GM21390 (cell line): Measurements from ENCODE around the gene KRABD2.
"Not testable (repeated sequence)": the region's sequence is repeated elsewhere in the genome, so short reads cannot be mapped to it uniquely, and the experiment has no call there.

Source experiments
- ATAC-seq: cut with Tn5 transposase; IDR thresholded peaks from one replicate; pipeline ENCODE4 v1.9.1; 2021; ENCODE audit not compliant: unreplicated experiment

Gene KRABD2

GRCh38 chr17:8376271-8377067 lies at the start of gene KRABD2:
Gene KRABD2, minus strand, starts transcription at chr17:8376704.
- peak; percentile 79 for ATAC-seq

GRCh38 chr17:8421571-8421970 lies 45.1 kb upstream of the KRABD2 start:
- no peak for ATAC-seq

- no peak for ATAC-seq
Measured at GRCh38 chr17:8420041-8420934, 43.8 kb upstream of the KRABD2 start.

GRCh38 chr17:8419305-8419704 lies 42.8 kb upstream of the KRABD2 start:
- no peak for ATAC-seq

- no peak for ATAC-seq
Measured at GRCh38 chr17:8418471-8418870, 42.0 kb upstream of the KRABD2 start.

- ATAC-seq = no peak
Measured at GRCh38 chr17:8417806-8418205, 41.3 kb upstream of the KRABD2 start.

- no peak for ATAC-seq
Measured at GRCh38 chr17:8413938-8414337, 37.4 kb upstream of the KRABD2 start.

GRCh38 chr17:8413328-8413727 lies 36.8 kb upstream of the KRABD2 start:
- ATAC-seq = no peak

- ATAC-seq = no peak
Measured at GRCh38 chr17:8412089-8412488, 35.6 kb upstream of the KRABD2 start.

GRCh38 chr17:8410883-8411238 lies 34.4 kb upstream of the KRABD2 start:
- ATAC-seq = no peak

- ATAC-seq = no peak
Measured at GRCh38 chr17:8409966-8410882, 33.7 kb upstream of the KRABD2 start.

GRCh38 chr17:8408371-8408770 lies 31.9 kb upstream of the KRABD2 start:
- no peak for ATAC-seq

GRCh38 chr17:8406174-8406573 lies 29.7 kb upstream of the KRABD2 start:
- no peak for ATAC-seq

GRCh38 chr17:8405499-8406016 lies 29.1 kb upstream of the KRABD2 start:
- ATAC-seq = no peak

- ATAC-seq = no peak
Measured at GRCh38 chr17:8402921-8403536, 26.5 kb upstream of the KRABD2 start.

- no peak for ATAC-seq
Measured at GRCh38 chr17:8401107-8401506, 24.6 kb upstream of the KRABD2 start.

- ATAC-seq = no peak
Measured at GRCh38 chr17:8398980-8399379, 22.5 kb upstream of the KRABD2 start.

- no peak for ATAC-seq
Measured at GRCh38 chr17:8397636-8398035, 21.1 kb upstream of the KRABD2 start, which contains the start of gene RNF222. Gene RNF222, minus strand, starts transcription at chr17:8397827. Its CDS starts 4,366 bp downstream, at chr17:8393461.

- not testable (repeated sequence) for ATAC-seq
Measured at GRCh38 chr17:8394497-8394896, 18.0 kb upstream of the KRABD2 start.
